HEK293 (cell line): ENCODE results near the gene DNAJC12.

ENCODE experiments used
- CTCF ChIP-seq: fragments of 450-650 bp; formaldehyde crosslinking; IDR thresholded peaks from 2 replicates; pipeline ENCODE4 v1.5.1; 2016; ENCODE audit warnings: missing biosample characterization, missing genetic modification characterization
- ZNF18 ChIP-seq: fragments of 450-650 bp; formaldehyde crosslinking; IDR thresholded peaks from 2 replicates; pipeline ENCODE4 v1.5.1; 2016; ENCODE audit warnings: missing biosample characterization, missing genetic modification characterization

GRCh38 chr10:67801118-67801517 lies 36.9 kb downstream of the DNAJC12 start:
- TF ChIP-seq CTCF (no peak), ZNF18 (tag by site-specific recombination) (no peak)
